GM21576 (cell line): ENCODE results near the gene CXCL1.

Experiments used
- ATAC-seq: cut with Tn5 transposase; IDR thresholded peaks from one replicate; pipeline ENCODE4 v1.9.1; 2021; ENCODE audit warnings: mild to moderate bottlenecking, moderate library complexity; ENCODE audit not compliant: unreplicated experiment

Gene CXCL1

DNA sequence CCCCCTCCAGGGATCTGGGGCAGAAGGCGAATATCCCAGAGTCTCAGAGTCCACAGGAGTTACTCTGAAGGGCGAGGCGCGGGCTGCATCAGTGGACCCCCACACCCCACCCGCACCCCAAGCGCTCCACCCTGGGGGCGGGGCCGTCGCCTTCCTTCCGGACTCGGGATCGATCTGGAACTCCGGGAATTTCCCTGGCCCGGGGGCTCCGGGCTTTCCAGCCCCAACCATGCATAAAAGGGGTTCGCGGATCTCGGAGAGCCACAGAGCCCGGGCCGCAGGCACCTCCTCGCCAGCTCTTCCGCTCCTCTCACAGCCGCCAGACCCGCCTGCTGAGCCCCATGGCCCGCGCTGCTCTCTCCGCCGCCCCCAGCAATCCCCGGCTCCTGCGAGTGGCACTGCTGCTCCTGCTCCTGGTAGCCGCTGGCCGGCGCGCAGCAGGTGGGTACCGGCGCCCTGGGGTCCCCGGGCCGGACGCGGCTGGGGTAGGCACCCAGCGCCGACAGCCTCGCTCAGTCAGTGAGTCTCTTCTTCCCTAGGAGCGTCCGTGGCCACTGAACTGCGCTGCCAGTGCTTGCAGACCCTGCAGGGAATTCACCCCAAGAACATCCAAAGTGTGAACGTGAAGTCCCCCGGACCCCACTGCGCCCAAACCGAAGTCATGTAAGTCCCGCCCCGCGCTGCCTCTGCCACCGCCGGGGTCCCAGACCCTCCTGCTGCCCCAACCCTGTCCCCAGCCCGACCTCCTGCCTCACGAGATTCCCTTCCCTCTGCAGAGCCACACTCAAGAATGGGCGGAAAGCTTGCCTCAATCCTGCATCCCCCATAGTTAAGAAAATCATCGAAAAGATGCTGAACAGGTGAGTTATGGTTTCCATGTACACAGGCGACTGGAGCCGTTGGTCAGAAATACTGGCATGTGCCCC, at the start of gene CXCL1:
Gene CXCL1, plus strand, starts transcription at position 264 of the 926 bp plus-strand sequence. Its CDS starts 78 bp downstream, at position 342.
- no peak for ATAC-seq

DNA sequence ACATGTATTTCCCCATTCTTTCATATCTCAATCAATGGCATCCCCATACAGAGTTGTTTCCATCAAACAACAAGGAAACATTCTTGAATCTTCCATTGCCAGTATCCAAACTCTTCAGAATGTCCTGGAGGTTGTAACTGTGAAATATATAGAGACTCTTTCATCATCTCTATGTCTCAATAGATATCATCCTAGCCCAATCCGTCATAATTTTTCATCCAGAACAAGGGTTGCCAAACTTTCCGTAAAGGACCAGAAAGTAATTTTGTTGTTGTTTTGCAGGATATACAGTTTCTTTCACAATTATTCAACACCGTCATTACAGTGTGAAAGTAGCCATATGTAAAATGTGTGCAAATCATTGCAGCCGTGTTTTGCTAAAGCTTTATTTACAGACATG, 47.9 kb upstream of the CXCL1 start:
- ATAC-seq = no peak

GRCh38 chr4:73822389-73822788, 46.8 kb upstream of the CXCL1 start:
- ATAC-seq = no peak

- no peak for ATAC-seq
Observed at GRCh38 chr4:73822812-73823504, 46.2 kb upstream of the CXCL1 start.

DNA sequence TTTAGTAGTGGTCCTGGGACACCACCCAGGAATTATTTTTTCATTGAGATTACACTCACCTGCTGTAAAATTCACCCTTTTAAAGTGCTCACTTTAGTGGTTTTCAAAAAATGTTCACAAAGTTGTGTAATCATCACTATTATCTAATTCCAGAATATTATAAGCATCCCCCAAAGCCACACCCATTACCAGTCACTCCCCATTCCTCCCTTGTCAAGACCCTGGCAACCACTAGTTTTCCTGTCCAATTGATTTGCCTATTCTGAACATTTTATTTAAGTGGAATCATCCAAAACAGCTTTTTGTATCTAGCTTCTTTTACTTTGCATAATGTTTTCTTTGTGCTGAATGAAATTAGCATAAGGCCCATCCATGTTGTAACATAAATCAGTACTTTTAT, 45.4 kb upstream of the CXCL1 start:
- ATAC-seq = no peak

DNA sequence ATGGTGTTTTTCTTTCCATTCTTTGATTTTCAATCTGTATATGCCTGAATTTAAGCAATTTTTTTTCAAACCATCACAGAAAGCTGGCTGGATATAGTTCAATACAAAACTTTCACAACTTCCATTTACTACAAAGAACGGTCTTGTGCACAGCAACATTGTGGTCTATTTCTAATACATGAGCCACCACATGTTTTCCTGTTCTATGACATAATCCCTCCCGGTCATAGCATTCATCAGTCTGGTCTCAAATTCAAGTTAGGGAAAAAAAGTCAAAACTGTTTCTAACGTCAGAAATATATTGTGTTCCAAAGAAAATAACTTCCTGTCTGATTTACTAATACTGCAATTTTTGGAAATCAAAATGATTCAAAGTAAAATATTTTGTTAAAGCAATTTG, 40.2 kb upstream of the CXCL1 start:
- no peak for ATAC-seq

DNA sequence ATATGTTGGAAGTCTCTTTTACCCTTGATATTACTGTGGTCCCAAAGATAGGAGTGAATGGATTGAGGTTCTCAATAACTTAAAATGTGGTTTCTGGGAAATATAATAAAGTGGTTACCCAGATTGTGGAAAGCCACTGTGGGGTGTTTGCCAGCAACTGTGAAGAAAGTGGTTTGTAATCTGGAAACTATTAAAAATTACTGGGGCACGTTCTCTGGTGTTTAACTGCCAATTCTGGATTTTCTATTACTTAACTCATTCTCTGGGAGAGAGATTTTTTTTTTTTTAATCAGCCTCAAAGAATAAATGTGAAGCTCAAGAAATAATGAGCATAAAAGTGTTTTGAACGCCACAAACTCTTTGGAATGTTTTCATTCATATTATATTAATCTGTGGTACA, 37.6 kb upstream of the CXCL1 start:
- no peak for ATAC-seq

DNA sequence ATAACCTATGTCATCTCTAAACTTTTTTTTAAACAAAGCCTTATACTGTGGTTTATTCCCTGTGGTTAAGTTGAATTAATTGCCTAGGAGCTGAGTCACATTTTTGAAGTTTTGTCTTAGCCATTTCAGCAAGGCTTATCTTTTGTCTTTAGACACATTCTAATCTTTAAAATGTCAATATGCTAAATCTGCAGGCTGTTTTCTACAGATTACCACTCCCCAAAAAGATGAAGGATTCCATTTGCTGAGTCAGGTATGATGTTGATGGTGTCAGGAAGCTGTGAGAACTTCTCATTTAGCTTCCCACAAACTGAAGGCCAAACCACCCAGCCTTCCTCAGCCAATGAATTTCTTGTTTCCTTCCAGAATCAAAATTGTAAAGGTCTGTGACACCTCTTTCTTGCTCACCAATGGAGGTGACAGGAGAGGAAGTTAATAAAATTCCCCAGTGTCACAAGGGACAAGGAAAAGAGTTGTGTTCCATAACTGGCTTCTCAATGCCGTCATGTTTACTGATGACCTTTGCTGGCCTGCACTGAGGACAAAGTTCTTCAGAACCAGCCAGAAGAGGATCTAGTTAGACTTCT, 36.4 kb upstream of the CXCL1 start:
- no peak for ATAC-seq

DNA sequence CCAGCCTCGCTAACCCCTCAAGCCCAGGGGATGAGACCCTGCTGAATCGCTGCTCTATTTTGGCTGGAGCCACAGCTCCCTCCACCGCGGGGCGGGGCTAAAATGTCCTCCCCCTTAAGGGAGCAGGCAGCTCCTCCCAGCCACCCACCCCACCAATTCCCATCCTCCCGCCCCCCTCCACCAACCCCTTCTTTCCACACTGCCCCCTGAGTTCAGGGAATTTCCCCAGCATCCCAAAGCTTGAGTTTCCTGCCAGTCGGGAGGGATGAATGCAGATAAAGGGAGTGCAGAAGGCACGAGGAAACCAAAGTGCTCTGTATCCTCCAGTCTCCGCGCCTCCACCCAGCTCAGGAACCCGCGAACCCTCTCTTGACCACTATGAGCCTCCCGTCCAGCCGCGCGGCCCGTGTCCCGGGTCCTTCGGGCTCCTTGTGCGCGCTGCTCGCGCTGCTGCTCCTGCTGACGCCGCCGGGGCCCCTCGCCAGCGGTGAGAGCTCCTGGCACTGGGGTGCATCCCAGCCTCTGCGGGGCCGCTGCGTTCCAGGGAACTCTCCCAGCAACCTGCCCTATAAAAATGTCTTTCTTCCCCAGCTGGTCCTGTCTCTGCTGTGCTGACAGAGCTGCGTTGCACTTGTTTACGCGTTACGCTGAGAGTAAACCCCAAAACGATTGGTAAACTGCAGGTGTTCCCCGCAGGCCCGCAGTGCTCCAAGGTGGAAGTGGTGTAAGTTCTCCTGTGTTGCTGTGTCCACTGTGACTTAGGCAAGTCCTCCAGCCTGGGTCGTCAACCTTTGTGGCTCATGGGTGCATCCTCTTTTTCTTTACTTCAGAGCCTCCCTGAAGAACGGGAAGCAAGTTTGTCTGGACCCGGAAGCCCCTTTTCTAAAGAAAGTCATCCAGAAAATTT, 32.6 kb upstream of the CXCL1 start, which contains the start of gene CXCL6:
Gene CXCL6, plus strand, starts transcription at position 306 of the 907 bp plus-strand sequence. Its CDS starts 73 bp downstream, at position 379.
- no peak for ATAC-seq

GRCh38 chr4:73839071-73839470, 30.1 kb upstream of the CXCL1 start:
- ATAC-seq = no peak

DNA sequence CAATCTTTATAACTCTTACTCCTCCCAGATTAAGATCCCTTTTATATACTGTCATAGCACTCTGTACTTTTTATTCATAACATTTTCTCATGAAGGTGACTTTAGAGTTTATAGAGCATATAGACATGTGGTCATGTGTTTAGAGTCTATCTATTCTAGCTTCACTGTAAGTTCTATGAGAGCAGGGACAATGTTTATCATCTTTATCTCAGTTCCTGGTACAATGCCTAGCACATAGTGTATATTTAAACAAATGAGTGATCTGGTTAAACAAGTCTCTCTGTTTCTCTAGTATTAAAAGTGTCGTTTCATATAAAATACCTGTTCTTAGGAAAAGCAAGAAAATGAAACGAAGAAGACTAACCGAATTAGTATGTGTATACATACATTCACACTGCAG, 29.5 kb upstream of the CXCL1 start:
- ATAC-seq = no peak

GRCh38 chr4:73841243-73841925, 27.8 kb upstream of the CXCL1 start:
- ATAC-seq = no peak

- ATAC-seq = no peak
Observed at GRCh38 chr4:73842696-73843095, 26.5 kb upstream of the CXCL1 start.

- no peak for ATAC-seq
Observed at GRCh38 chr4:73843369-73843768, 25.8 kb upstream of the CXCL1 start.

GRCh38 chr4:73844345-73844744, 24.8 kb upstream of the CXCL1 start:
- ATAC-seq = no peak

GRCh38 chr4:73844806-73845205, 24.4 kb upstream of the CXCL1 start:
- ATAC-seq = no peak

DNA sequence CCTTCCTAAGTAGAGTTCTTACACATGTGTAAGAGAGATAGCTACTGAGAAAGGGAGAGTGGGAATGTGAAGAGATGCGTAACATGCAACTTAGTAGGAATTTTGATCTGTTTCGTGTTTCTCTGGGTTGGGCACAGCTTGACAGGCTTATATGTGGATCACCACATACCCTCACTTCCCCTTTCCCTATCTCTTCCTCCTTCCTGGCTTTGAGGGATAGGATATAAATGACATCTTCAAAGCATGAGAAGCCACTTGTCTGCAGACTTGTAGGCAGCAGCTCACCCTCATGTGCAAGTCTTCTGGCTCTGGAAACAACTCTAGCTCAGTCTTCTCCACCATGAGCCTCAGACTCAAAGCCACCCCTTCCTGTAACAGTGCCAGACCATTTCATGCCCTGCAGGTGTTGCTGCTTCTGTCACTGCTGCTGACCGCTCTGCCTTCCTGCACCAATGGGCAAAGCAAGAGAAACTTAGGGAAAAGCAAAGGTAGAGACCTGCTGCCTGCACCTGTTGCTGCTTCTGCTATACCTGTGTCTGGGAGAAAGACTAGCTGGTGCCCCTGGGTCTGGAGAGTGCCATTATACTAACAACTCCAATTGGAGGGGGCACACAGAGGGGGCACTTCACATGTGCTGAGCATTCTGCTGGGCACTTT, 21.5 kb upstream of the CXCL1 start:
- ATAC-seq = no peak

- no peak for ATAC-seq
Observed at GRCh38 chr4:73848183-73848777, 20.9 kb upstream of the CXCL1 start.
